Measurements from ENCODE around the gene MDFI. TPM values are rescaled to one million over a fixed set of nuclear protein-coding genes. Genes with fewer than 3 reads are reported as not detected.

MDFI gene
- total and polyA plus RNA-seq, 2 experiments from 2014 or later: not detected

DNA sequence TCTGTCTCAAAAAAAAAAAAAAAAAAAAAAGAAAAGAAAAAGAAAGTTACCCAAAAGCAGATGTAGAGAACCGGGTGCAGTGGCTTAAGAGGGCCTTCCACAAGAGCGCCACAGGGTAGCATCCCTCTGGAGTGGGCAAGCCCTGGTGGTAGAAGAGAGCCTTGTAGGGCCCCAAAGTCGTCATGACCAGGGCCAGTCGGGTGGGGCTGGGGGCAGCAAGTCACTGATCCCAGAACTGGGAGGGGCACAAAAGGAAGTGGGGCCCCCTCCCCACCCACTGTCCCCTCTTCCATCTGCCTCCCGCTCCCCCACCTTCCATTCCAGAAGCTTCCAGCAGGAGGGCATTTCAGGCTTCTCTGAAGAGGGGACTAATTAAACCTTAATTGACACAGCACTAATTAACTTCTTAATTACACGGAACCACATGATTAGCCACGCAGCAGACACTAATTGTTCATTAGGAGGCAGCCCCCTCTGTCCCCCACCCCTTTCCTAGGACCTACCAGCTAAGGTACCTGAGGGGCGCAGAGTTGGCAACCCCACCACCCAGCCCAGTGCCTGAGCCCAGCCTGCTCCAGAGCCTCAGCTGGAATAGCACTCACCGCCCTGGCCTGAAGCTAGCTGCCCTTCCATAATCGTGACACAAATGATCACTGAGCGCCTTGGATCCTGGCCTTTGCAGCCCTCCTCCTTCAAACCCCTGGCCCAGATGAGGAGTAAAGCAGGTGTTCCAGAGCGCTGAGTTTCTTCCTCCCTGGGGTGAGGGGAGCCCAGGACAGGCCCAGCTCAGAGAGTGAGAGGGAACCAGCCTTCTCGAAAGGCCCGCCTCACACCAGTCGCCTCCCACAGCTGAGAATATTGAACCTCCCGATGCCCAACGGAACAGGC is 34.8 kb downstream of the MDFI start:
- 75 to 77% methylated on average over 17 of the region's 17 CpGs for WGBS, 2 experiments (ENCODE audit: low coverage in 1 of 2, low lambda C conversion rate in 2 of 2, missing lambda C conversion rate in 2 of 2)
- 0 out of 2 replicates have a peak, but pooled peaks cover under 1% of the 10 kb centered on the region for H3K27me3 ChIP-seq (replicated peaks; ENCODE audit: insufficient read depth)
- H3K4me3 ChIP-seq: no peak overlapping the region
- no peaks in the 10 kb centered on the region for H3K4me1 ChIP-seq (ENCODE audit: insufficient read depth)
- DNase-seq: no peak
- no peak overlapping the region for H2AFZ ChIP-seq
- H3K9me2 ChIP-seq (ENCODE audit: insufficient read depth): no peaks in the 10 kb centered on the region
- TF ChIP-seq EZH2 (IDR thresholded peaks at IDR 0.05; ENCODE audit: insufficient read depth, poor library complexity, severe bottlenecking): no peak
- TF ChIP-seq EZH2phosphoT487 (IDR thresholded peaks at IDR 0.05; ENCODE audit: insufficient read depth, low read depth): no peak
- H3K36me3 ChIP-seq (ENCODE audit: low read depth): no peaks in the 10 kb centered on the region
- H3K79me2 ChIP-seq (ENCODE audit: insufficient read depth): no peaks in the 10 kb centered on the region
- in situ Hi-C loops (cut with MboI): loop anchor here (10.0 kb wide), 2 partner anchors 68 to 308 kb away; no protein-coding TSS in a partner anchor
- no peaks in the 10 kb centered on the region for H3F3A ChIP-seq (ENCODE audit: insufficient read depth)
- H3K9ac ChIP-seq: no peak overlapping the region
- no peak overlapping the region for H3K4me2 ChIP-seq (ENCODE audit: unreplicated experiment)
- no peaks in the 10 kb centered on the region for H4K20me1 ChIP-seq (ENCODE audit: insufficient read depth)
- H3K9me3 ChIP-seq (ENCODE audit: low read depth): no peaks in the 10 kb centered on the region
- H3K27ac ChIP-seq: no peak overlapping the region

DNA sequence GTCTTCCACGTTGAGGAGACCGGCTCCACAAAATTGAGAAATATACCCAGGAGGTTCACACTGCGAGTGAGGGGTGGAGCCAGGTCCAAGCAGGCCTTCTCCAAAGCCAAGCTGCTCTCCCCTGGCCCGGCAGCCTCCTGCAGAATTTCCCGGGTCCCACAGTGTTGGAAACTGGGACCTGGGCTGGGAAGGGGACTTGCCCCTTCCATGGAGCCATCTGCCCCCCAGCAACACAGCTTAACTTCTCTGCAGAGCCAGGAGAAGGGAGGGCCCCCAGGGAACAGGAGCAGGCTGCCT is 35.4 kb downstream of the MDFI start:
- Histone ChIP-seq H3K27me3 (replicated peaks; ENCODE audit: insufficient read depth) (no peaks in the 10 kb centered on the region), H3K27ac (no peak overlapping the region), H3K4me3 (no peak overlapping the region), H3K4me2 (ENCODE audit: unreplicated experiment) (no peak overlapping the region), H3K79me2 (ENCODE audit: insufficient read depth) (no peaks in the 10 kb centered on the region), H3K9me3 (ENCODE audit: low read depth) (no peaks in the 10 kb centered on the region), H3K4me1 (ENCODE audit: insufficient read depth) (no peaks in the 10 kb centered on the region), H2AFZ (no peak overlapping the region), H4K20me1 (ENCODE audit: insufficient read depth) (no peaks in the 10 kb centered on the region), H3K9ac (no peak overlapping the region), H3K9me2 (ENCODE audit: insufficient read depth) (no peaks in the 10 kb centered on the region), H3F3A (ENCODE audit: insufficient read depth) (no peaks in the 10 kb centered on the region), H3K36me3 (ENCODE audit: low read depth) (no peaks in the 10 kb centered on the region)
- in situ Hi-C loops (cut with MboI): loop anchor here (10.0 kb wide), 2 partner anchors 69 to 309 kb away; no protein-coding TSS in a partner anchor
- TF ChIP-seq EZH2phosphoT487 (IDR thresholded peaks at IDR 0.05; ENCODE audit: insufficient read depth, low read depth): no peak
- TF ChIP-seq EZH2 (IDR thresholded peaks at IDR 0.05; ENCODE audit: insufficient read depth, poor library complexity, severe bottlenecking): no peak
- 77 to 80% methylated on average over 5 of the region's 5 CpGs for WGBS, 2 experiments (ENCODE audit: low coverage in 1 of 2, low lambda C conversion rate in 2 of 2, missing lambda C conversion rate in 2 of 2)
- DNase-seq: no peak

DNA sequence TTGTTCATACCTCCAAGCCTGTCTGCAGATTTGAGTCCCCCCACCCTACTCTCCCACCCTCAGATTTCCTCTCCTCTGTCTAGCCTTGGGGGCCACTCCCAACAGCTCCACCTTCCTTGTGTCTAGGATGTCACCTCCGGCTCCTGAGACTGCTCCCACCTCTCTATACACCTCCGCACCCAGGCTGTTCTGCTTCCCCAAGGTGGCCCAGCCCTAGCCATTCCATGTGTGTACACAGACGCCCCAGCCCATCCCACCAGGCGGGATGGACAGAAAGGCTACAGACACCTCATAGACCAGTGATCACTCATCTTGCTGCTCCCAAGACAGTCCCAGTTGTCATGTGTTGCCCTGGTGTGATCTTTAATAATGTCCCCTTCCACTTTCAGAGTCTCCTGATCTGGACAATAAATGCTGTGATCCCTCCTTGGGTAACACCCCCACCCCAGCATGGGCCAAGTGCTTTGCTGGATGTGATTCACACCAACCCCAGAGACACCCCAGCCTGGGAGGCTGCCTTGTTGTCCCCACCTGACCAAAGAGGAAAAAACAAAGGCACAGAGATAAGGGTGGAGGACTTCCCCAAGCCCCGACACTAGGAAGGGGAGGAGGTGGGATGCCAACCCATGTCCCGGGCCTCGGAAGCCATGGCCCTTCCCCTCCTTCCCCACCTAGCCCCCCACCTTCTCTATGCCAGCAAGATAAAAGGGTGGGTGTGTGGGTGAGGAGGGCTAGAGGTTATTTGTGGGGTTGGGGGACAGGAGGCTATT is 36.1 kb downstream of the MDFI start:
- no peak overlapping the region for H3K9ac ChIP-seq
- no peaks in the 10 kb centered on the region for H3F3A ChIP-seq (ENCODE audit: insufficient read depth)
- H3K4me3 ChIP-seq: no peak overlapping the region
- H2AFZ ChIP-seq: no peak overlapping the region
- no peaks in the 10 kb centered on the region for H3K36me3 ChIP-seq (ENCODE audit: low read depth)
- no peaks in the 10 kb centered on the region for H3K4me1 ChIP-seq (ENCODE audit: insufficient read depth)
- no peaks in the 10 kb centered on the region for H3K9me2 ChIP-seq (ENCODE audit: insufficient read depth)
- no peak for TF ChIP-seq EZH2phosphoT487 (IDR thresholded peaks at IDR 0.05; ENCODE audit: insufficient read depth, low read depth)
- TF ChIP-seq EZH2 (IDR thresholded peaks at IDR 0.05; ENCODE audit: insufficient read depth, poor library complexity, severe bottlenecking): no peak
- in situ Hi-C loops (cut with MboI): loop anchor here (10.0 kb wide), 2 partner anchors 70 to 310 kb away; no protein-coding TSS in a partner anchor
- DNase-seq: no peak
- no peaks in the 10 kb centered on the region for H3K79me2 ChIP-seq (ENCODE audit: insufficient read depth)
- H3K27me3 ChIP-seq (replicated peaks; ENCODE audit: insufficient read depth): no peaks in the 10 kb centered on the region
- no peak overlapping the region for H3K27ac ChIP-seq
- no peaks in the 10 kb centered on the region for H4K20me1 ChIP-seq (ENCODE audit: insufficient read depth)
- 54% methylated on average over 7 of the region's 7 CpGs for WGBS, 2 experiments (ENCODE audit: low coverage in 1 of 2, low lambda C conversion rate in 2 of 2, missing lambda C conversion rate in 2 of 2)
- no peaks in the 10 kb centered on the region for H3K9me3 ChIP-seq (ENCODE audit: low read depth)
- no peak overlapping the region for H3K4me2 ChIP-seq (ENCODE audit: unreplicated experiment)

DNA sequence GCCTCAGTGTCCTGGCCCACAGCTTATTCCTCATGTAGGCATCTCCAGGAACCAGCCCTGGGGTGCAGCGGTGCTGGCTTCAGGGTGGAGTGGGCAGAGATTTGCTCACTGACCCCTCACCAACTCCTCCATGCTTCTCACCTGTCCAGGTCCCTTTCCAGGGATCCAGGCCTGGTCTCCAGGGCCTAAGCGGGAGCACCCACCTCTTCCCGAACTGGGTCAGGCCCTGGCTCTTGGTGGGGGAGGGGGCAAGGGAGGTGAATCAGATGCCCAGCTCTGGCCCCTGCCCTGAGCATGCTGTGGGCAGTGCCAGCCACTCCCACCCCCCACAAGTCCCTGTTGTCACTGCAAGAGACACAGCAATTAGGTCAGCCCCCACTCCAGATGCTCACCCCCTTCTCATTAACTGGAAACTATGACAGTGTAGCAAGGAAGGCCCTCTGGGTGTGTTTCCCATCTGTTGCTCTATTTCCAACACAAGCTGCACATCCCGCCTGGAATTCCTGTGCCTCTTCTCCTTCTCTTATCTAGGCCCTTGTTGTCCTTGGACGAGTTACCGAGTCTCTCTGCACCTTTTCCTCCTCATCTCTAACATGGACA is 37.0 kb downstream of the MDFI start:
- Histone ChIP-seq H3K36me3 (ENCODE audit: low read depth) (no peaks in the 10 kb centered on the region), H3F3A (ENCODE audit: insufficient read depth) (no peaks in the 10 kb centered on the region), H3K9me2 (ENCODE audit: insufficient read depth) (no peaks in the 10 kb centered on the region), H3K27me3 (replicated peaks; ENCODE audit: insufficient read depth) (no peaks in the 10 kb centered on the region), H4K20me1 (ENCODE audit: insufficient read depth) (no peaks in the 10 kb centered on the region), H3K79me2 (ENCODE audit: insufficient read depth) (no peaks in the 10 kb centered on the region), H3K9ac (no peak overlapping the region), H3K4me3 (no peak overlapping the region), H3K27ac (no peak overlapping the region), H3K9me3 (ENCODE audit: low read depth) (no peaks in the 10 kb centered on the region), H3K4me2 (ENCODE audit: unreplicated experiment) (no peak overlapping the region), H3K4me1 (ENCODE audit: insufficient read depth) (no peaks in the 10 kb centered on the region), H2AFZ (no peak overlapping the region)
- in situ Hi-C loops (cut with MboI): loop anchor here (10.0 kb wide), 2 partner anchors 70 to 310 kb away; no protein-coding TSS in a partner anchor
- TF ChIP-seq EZH2 (IDR thresholded peaks at IDR 0.05; ENCODE audit: insufficient read depth, poor library complexity, severe bottlenecking) (no peak), EZH2phosphoT487 (IDR thresholded peaks at IDR 0.05; ENCODE audit: insufficient read depth, low read depth) (no peak)
- 40 to 42% methylated on average over 6 of the region's 6 CpGs for WGBS, 2 experiments (ENCODE audit: low coverage in 1 of 2, low lambda C conversion rate in 2 of 2, missing lambda C conversion rate in 2 of 2)
- DNase-seq: no peak
